Neural progenitor cell (in vitro differentiated cells): ENCODE data around the gene HNRNPD.

ENCODE experiments used
- CTCF ChIP-seq: fragments of 200-600 bp; sonication (generic); IDR thresholded peaks from 2 replicates; pipeline ENCODE4 v1.5.1; 2017; ENCODE audit warnings: antibody characterized with exemption, mild to moderate bottlenecking
- EZH2 ChIP-seq: fragments of 200-600 bp; sonication (generic); IDR thresholded peaks from 2 replicates; pipeline ENCODE4 v1.6.1; 2017; ENCODE audit warnings: antibody characterized with exemption, mild to moderate bottlenecking, moderate library complexity
- EZH2phosphoT487 ChIP-seq: fragments of 200-600 bp; sonication (generic); IDR thresholded peaks from 2 replicates; pipeline ENCODE4 v1.6.1; 2017; ENCODE audit warnings: antibody characterized with exemption

- no peak for TF ChIP-seq EZH2phosphoT487
- TF ChIP-seq CTCF = no peak
- TF ChIP-seq EZH2 = no peak
These were observed 340 bp downstream of the HNRNPD start for GRCh38 chr4:82373486-82373815.
